Measurements from ENCODE around the gene PKNOX2.

PKNOX2 gene

DNA sequence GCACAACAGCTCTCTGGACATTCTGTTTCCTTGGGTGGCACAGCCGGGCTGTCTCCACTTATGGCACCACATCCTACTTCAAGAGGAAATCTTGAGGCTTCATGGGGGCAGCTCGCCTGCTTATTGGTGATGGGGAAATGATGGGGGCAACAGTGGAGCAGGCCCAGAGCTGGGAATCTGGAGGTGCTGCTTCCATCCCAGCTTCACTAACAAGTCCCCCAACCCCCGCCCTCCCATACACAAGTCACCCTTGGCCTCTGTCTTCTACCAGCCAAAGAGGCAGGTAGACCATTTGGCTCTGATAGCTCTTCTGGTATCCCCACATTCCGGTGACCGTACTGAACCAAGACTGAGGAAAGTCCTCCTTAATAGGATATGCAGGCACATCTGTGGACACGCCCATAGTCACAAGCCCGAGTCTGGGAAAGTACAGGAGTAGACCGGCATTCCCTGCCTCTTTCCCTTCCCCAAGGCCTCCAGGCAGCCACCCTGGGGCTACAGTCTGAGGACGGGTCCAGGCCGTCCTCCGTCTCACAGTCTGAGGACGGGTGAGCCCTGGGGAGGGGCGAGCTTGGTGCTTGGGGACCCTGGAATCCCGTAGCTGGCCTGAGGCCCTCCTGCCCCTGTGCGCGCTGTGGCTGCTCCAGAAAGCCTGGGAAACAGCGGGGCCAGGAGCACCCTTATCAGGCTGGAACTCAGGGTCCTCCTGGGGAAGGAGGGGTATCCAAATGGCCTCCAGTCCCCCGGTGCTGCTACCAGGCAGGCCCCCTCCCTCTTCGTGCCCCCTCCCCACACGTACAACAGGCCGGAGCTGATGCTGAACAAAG, 185.9 kb downstream of the PKNOX2 start:
- DNase-seq (ENCODE audit: low read depth) = no peak
- TF ChIP-seq, protein P1, sequence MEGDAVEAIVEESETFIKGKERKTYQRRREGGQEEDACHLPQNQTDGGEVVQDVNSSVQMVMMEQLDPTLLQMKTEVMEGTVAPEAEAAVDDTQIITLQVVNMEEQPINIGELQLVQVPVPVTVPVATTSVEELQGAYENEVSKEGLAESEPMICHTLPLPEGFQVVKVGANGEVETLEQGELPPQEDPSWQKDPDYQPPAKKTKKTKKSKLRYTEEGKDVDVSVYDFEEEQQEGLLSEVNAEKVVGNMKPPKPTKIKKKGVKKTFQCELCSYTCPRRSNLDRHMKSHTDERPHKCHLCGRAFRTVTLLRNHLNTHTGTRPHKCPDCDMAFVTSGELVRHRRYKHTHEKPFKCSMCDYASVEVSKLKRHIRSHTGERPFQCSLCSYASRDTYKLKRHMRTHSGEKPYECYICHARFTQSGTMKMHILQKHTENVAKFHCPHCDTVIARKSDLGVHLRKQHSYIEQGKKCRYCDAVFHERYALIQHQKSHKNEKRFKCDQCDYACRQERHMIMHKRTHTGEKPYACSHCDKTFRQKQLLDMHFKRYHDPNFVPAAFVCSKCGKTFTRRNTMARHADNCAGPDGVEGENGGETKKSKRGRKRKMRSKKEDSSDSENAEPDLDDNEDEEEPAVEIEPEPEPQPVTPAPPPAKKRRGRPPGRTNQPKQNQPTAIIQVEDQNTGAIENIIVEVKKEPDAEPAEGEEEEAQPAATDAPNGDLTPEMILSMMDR (conservative IDR thresholded peaks at IDR 0.05; ENCODE audit: low read depth, low read length) = no peak
- H3K4me3 ChIP-seq (ENCODE audit: low read depth, low read length) = no peak overlapping the region

DNA sequence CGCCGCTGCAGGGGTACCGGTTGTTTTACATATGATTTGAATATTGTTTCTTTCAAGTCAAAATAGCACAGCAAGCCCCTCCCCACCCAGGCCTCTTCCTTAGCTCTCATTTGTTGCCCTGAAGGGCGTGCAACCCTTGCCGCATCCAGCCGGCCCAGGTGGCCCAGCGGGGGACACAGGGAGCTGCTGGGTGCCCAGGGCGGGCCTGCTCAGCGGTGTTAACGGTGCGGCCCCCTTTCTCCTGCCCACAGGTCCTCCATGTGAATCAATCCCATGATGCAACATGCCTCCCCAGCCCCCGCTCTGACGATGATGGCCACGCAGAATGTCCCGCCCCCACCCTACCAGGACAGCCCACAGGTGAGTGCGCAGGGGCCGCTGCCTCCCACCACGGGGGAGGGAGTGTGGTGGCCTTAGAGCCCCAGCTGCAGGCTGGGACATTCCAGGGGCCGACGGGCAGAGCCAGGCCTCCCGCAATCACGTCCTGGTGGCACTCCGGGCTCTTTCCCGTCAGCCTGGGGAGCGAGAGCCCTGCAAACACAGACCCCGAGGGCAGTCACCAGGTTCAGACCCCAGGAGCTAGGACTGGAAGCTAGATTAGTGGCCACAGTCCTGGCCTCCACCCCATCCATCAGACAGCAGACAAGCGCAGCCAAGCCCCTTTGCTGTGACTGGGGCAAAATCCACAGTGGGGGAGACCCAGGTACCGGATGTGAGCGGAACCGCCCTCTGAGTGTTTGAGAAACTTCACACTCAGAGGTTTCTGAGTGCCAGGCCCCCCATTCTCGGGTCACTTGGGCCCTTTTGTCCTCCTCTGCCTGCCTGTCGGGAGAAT, 186.7 kb downstream of the PKNOX2 start:
- DNase-seq (ENCODE audit: low read depth) = no peak
- TF ChIP-seq, protein P1 (conservative IDR thresholded peaks at IDR 0.05; ENCODE audit: low read depth, low read length) = no peak
- no peak overlapping the region for H3K4me3 ChIP-seq (ENCODE audit: low read depth, low read length)

DNA sequence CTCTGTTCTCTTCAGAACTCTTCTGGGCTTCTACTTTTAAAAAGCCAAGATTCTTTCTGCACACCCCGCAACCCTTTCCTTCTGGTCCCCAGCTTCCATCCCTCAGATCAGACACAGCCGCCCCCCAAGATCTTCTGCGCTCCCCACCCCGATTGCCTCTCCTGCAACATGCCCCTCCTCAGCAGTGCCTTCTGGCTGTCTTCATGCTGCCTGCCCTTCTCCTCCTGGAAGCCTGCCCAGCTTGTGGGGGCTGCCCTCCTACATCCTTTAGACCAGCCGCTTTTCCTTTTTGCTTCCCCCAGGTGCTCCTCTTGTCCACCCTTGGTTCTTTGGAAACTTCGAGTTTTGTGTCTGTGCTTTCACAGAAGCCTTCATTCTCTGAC, 187.3 kb downstream of the PKNOX2 start:
- no peak for DNase-seq (ENCODE audit: low read depth)
- no peak overlapping the region for H3K4me3 ChIP-seq (ENCODE audit: low read depth, low read length)
- TF ChIP-seq, protein P1 (conservative IDR thresholded peaks at IDR 0.05; ENCODE audit: low read depth, low read length) = no peak

DNA sequence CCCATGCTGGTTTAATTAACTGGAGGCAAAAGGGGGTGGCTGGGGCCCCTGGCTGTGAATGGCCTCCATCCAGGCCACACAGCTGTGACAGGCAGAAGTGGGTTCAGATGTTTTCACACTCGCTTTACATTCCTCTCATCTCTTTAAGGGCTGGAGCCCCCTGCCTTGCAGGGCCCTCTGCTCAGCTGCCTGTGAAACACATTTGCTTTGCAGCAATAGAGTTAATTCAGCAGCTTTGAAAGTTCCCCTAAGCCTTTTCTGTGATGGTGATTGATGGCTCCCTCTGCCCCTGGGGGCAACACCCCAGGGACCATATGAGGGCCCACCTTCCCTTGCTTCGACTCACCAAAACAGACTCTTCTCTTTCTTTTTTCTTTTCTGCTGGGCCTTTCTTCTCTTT, 192.2 kb downstream of the PKNOX2 start:
- no peak for DNase-seq (ENCODE audit: low read depth)
- TF ChIP-seq, protein P1 (conservative IDR thresholded peaks at IDR 0.05; ENCODE audit: low read depth, low read length) = no peak
- H3K4me3 ChIP-seq (ENCODE audit: low read depth, low read length) = no peak overlapping the region

DNA sequence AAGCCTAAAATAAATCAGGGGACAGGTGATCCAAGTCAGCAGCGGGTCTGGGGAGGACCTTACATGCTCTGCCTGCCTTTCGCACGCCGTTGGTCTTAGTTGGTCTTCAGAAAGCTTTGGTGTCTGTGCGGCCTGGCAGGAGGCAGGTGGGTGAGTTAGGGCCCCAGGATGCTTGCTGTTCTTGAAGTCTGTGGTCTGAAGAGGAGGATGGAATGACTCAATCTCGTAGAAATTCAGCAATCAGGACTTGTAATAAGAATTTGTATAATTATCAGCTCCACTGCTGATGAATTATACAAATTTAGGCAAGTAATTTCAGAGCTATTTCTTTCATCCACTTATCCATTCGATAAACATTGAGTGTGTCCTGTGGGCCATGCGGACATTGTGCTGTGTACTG, 193.0 kb downstream of the PKNOX2 start:
- TF ChIP-seq, protein P1 (conservative IDR thresholded peaks at IDR 0.05; ENCODE audit: low read depth, low read length) = no peak
- no peak overlapping the region for H3K4me3 ChIP-seq (ENCODE audit: low read depth, low read length)
- no peak for DNase-seq (ENCODE audit: low read depth)

DNA sequence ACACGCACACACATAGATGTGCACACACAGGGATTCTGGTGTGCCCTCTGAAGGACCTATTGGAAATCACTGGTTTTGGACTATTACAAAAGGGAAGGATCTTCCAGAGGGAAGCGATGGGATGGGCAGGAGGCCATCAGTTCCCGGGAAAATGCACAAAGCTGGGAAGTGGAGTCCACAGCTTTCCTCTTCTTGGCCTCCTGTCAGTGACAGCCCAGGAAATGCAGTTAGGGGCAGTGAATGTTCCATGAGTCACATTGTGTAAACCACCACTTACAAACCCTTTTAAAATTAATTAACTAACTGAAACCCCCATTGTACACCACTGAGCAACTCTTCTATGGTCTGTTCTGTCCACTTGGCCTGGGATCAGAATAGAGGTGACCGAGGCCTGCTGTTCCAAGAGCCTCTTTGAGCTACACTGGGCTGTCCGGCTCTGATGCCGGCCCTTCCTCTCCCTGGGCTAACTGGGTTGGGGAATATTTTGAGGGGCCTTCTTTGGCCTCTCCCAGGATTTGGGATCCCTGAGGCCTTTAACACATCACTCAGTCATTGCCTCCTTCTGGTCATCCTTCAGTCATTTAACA, 193.8 kb downstream of the PKNOX2 start:
- no peak for DNase-seq (ENCODE audit: low read depth)
- H3K4me3 ChIP-seq (ENCODE audit: low read depth, low read length) = no peak overlapping the region
- TF ChIP-seq, protein P1 (conservative IDR thresholded peaks at IDR 0.05; ENCODE audit: low read depth, low read length) = no peak
